HG03558 (cell line): ENCODE results near the gene GPATCH8.
"Not testable (repeated sequence)": the region's sequence is repeated elsewhere in the genome, so short reads cannot be mapped to it uniquely, and the experiment has no call there.

Experiments
- ATAC-seq: cut with Tn5 transposase; IDR thresholded peaks from one replicate; pipeline ENCODE4 v1.9.1; 2021; ENCODE audit warnings: moderate number of reproducible peaks; ENCODE audit not compliant: unreplicated experiment; ENCODE audit errors: extremely low read depth

GPATCH8 gene

GRCh38 chr17:44527954-44528353 lies 24.7 kb upstream of the GPATCH8 start:
- ATAC-seq: no peak

- no peak for ATAC-seq
Observed at GRCh38 chr17:44527102-44527501, 23.9 kb upstream of the GPATCH8 start.

GRCh38 chr17:44523672-44523972 lies 20.4 kb upstream of the GPATCH8 start:
- no peak for ATAC-seq

- no peak for ATAC-seq
Observed at GRCh38 chr17:44522883-44523671, 19.9 kb upstream of the GPATCH8 start.

- ATAC-seq: no peak
Observed at GRCh38 chr17:44518032-44518431, 14.8 kb upstream of the GPATCH8 start.

GRCh38 chr17:44511241-44512134 lies 8.3 kb upstream of the GPATCH8 start:
- not testable (repeated sequence) for ATAC-seq

- ATAC-seq: not testable (repeated sequence)
Observed at GRCh38 chr17:44506939-44507604, 3.9 kb upstream of the GPATCH8 start.

- peak; percentile 20 for ATAC-seq
Observed at GRCh38 chr17:44502598-44503146, 534 bp downstream of the GPATCH8 start.

- ATAC-seq: no peak
Observed at GRCh38 chr17:44501866-44502375, 1.3 kb downstream of the GPATCH8 start.

GRCh38 chr17:44499722-44500121 lies 3.5 kb downstream of the GPATCH8 start:
- no peak for ATAC-seq

- ATAC-seq: no peak
Observed at GRCh38 chr17:44496815-44497214, 6.4 kb downstream of the GPATCH8 start.

- ATAC-seq: no peak
Observed at GRCh38 chr17:44493339-44493738, 9.9 kb downstream of the GPATCH8 start.

- ATAC-seq: no peak
Observed at GRCh38 chr17:44492706-44493272, 10.4 kb downstream of the GPATCH8 start.

- ATAC-seq: no peak
Observed at GRCh38 chr17:44489581-44489980, 13.6 kb downstream of the GPATCH8 start.

GRCh38 chr17:44487170-44487569 lies 16.0 kb downstream of the GPATCH8 start:
- no peak for ATAC-seq

GRCh38 chr17:44473367-44473766 lies 29.8 kb downstream of the GPATCH8 start:
- ATAC-seq: no peak

- ATAC-seq: no peak
Observed at GRCh38 chr17:44469676-44470075, 33.5 kb downstream of the GPATCH8 start.

GRCh38 chr17:44467108-44467507 lies 36.1 kb downstream of the GPATCH8 start:
- ATAC-seq: no peak

- no peak for ATAC-seq
Observed at GRCh38 chr17:44466339-44466738, 36.9 kb downstream of the GPATCH8 start.

- ATAC-seq: no peak
Observed at GRCh38 chr17:44465897-44466296, 37.3 kb downstream of the GPATCH8 start.
